ENCODE measurements around the gene DNAH17. TPM values are rescaled to one million over a fixed set of nuclear protein-coding genes. Genes with fewer than 3 reads are reported as not detected.
"Not testable (repeated sequence)": the region's sequence is repeated elsewhere in the genome, so short reads cannot be mapped to it uniquely, and the experiment has no call there.

The DNAH17 gene
- total RNA-seq, 1 experiment from 2014 or later: 2.2 TPM

- DNase-seq (ENCODE audit: extremely low read depth, low read depth): no peak
Measured at GRCh38 chr17:78525511-78526160, 51.6 kb downstream of the DNAH17 start.

- no peak for DNase-seq (ENCODE audit: extremely low read depth, low read depth)
Measured at GRCh38 chr17:78524870-78525510, 52.2 kb downstream of the DNAH17 start.

- DNase-seq (ENCODE audit: extremely low read depth, low read depth): no peak
Measured at GRCh38 chr17:78523934-78524655, 53.1 kb downstream of the DNAH17 start.

GRCh38 chr17:78522031-78522809 lies 55.0 kb downstream of the DNAH17 start:
- DNase-seq (ENCODE audit: extremely low read depth, low read depth): no peak

- DNase-seq (ENCODE audit: extremely low read depth, low read depth): no peak
Measured at GRCh38 chr17:78517421-78517820, 59.8 kb downstream of the DNAH17 start.

GRCh38 chr17:78515480-78515879 lies 61.7 kb downstream of the DNAH17 start:
- DNase-seq (ENCODE audit: extremely low read depth, low read depth): no peak

GRCh38 chr17:78514521-78514920 lies 62.7 kb downstream of the DNAH17 start:
- no peak for DNase-seq (ENCODE audit: extremely low read depth, low read depth)

- DNase-seq (ENCODE audit: extremely low read depth, low read depth): no peak
Measured at GRCh38 chr17:78512976-78513375, 64.2 kb downstream of the DNAH17 start.

GRCh38 chr17:78510141-78511075 lies 66.8 kb downstream of the DNAH17 start:
- no peak for DNase-seq (ENCODE audit: extremely low read depth, low read depth)

DNA sequence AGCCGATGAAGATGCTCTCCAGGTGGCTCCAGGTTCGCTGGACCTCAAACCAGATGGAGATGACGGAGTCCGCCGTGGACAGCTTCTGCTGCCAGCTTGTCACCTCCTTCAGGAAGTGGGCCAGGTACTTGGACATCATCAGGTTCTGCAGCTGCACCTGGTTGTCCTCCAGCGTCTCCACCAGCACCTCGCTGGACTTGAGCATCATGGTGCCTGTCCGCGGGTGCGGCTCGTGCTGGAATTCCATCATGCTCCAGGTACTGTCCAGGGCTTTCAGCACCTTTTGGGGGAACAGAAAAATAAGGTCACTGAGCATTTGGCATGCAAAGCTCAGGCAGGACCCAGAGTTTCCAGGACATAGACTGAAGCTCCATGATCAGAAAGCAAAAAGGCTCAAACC lies 69.7 kb downstream of the DNAH17 start:
- no peak for DNase-seq (ENCODE audit: extremely low read depth, low read depth)

- no peak for DNase-seq (ENCODE audit: extremely low read depth, low read depth)
Measured at GRCh38 chr17:78506454-78507309, 70.5 kb downstream of the DNAH17 start.

DNA sequence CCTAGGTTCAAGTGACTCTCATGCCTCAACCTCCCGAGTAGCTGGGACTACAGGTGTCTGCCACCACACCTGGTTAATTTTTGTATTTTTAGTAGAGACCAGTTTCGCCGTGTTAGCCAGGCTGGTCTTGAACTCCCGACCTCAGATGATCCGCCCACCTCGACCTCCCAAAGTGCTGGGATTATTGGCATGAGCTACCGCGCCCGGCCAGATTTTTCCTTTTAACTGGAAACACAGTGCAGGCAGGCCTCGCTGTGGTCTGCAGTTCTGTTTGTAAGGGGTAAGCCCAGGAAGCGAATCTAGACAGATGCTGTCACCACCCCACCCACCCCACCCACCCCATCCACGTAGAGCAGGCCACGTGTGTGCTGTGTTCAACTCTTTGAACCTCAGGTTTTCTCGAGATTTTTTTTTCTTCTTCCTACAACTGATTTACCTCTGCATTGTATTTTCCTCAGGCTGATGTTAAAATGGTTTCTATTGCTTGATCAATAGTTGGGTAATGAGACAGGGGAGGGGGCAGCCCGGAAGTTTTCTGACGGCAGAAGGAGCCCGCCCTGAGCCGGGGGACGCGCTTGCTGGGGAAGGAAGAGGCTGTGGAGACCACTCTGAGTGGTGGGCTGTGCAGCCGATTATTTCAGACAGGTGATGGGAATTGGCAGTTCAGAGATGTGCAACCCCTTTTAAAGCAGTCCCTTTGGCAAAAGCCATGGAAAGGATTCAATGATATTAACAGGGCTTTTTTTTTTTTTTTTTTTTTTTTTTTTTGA lies 72.9 kb downstream of the DNAH17 start:
- no peak for DNase-seq (ENCODE audit: extremely low read depth, low read depth)

DNA sequence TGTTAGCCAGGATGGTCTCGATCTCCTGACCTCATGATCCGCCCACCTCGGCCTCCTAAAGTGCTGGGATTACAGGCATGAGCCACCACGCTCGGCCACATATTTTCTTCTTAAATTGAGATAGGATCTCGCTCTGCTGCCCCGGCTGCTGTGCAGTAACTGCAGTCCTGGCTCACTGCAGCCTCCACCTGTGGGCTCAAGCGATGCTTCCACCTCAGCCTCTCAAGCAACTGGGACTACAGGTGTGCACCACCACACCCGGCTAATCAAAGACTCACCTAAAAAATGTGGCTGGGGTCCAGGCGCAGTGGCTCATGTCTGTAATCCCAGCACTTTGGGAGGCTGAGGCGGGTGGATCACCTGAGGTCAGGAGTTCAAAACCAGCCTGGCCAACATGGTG lies 73.8 kb downstream of the DNAH17 start:
- DNase-seq (ENCODE audit: extremely low read depth, low read depth): not testable (repeated sequence)

DNA sequence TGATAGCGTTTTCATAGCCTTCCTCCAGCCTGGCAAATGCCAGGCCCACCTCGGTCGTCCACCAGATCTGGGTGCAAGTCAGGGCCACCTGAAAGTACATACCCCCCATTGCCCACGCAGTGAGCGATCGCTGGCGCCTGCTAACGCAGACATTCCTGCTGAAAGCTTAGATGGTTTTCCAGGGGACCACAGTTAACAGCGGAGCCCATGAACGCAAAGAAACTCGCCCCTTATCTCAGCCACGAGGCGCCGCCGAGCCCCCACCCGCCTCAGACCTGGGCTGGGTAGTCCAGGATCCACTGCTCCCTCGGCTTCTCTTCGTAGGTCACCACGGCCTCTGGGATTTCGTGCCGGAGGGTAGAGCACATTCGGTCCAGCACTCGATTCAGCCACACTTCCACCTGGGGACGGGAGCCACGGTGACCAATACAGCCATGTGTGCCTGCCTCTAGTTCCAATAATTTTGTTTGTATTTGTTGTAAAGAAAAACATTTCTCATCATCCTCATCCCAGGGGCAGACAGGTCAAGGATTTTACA lies 74.5 kb downstream of the DNAH17 start:
- no peak for DNase-seq (ENCODE audit: extremely low read depth, low read depth)

DNA sequence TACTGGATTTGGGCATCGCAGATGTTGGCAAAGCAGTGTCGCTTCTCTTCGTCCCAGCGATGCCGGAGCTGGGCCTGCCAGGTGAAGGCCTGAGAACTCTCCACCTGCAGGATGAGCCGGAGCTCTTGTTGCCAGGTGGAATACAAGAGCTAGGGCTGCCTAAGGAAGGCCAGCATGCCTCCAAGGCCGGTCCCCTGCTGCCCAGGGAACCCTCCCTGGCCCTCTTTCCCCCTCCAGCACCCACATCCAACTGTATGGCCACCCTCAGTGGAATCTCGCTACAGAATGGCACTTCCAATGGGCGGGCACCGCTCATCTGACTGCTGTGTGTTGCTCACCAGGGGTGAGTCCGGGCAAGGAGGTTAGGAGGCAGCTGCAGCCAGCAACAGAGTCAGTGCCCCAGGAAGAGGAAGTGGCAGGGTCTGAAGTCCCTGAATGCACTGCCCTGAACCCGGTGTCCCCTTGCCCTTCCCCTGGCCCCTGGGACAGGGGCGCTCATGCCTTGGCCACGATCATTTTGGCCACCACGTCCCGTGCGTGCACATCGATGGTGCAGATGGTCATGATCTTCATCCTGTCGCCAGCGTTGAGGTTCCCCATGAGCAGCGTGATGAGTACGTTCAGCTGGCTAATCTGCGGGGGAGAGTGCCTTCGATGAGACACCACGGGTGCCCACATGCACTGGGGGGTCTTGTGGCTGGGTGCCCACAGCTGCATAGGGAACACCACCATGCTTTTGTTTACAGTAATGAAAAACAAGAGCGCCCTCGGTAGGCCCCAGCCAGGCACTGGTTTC lies 75.8 kb downstream of the DNAH17 start:
- DNase-seq (ENCODE audit: extremely low read depth, low read depth): no peak

GRCh38 chr17:78500806-78501205 lies 76.4 kb downstream of the DNAH17 start:
- DNase-seq (ENCODE audit: extremely low read depth, low read depth): no peak

Data from NCI-H460 (cell line).